ENCODE results near the gene KDM4C.

KDM4C gene

GRCh38 chr9:7144265-7145046 is 386.7 kb downstream of the KDM4C start:
- Histone ChIP-seq H3K27ac (no peak overlapping the region), H3K4me3 (no peak overlapping the region)
- DNase-seq (ENCODE audit: low read depth, low spot score): no peak

GRCh38 chr9:7145361-7146069 is 387.7 kb downstream of the KDM4C start:
- Histone ChIP-seq H3K9me3 (ENCODE audit: low read depth, low read length) (no peaks in the 10 kb centered on the region), H3K9ac (ENCODE audit: insufficient read length) (no peak overlapping the region), H3K27ac (no peak overlapping the region), H3K4me3 (no peak overlapping the region), H3K36me3 (ENCODE audit: insufficient read depth, low read length) (no peaks in the 10 kb centered on the region)
- no peak for TF ChIP-seq FOXP2 (optimal IDR thresholded peaks at IDR 0.05; ENCODE audit: control extremely low read depth, extremely low read length, insufficient read depth)
- TF ChIP-seq EZH2 (IDR thresholded peaks at IDR 0.05): no peak
- no peak for TF ChIP-seq POLR2AphosphoS5 (IDR thresholded peaks at IDR 0.05; ENCODE audit: borderline replicate concordance, low read depth, low read length)
- no peak for DNase-seq (ENCODE audit: low read depth, low spot score)

More at GRCh38 chr9:7144265-7145046, 386.7 kb downstream of the KDM4C start:
- Histone ChIP-seq H3K9ac (ENCODE audit: insufficient read length) (no peak overlapping the region), H3K9me3 (ENCODE audit: low read depth, low read length) (no peaks in the 10 kb centered on the region), H3K36me3 (ENCODE audit: insufficient read depth, low read length) (no peaks in the 10 kb centered on the region)
- TF ChIP-seq POLR2AphosphoS5 (IDR thresholded peaks at IDR 0.05; ENCODE audit: borderline replicate concordance, low read depth, low read length) (no peak), EZH2 (IDR thresholded peaks at IDR 0.05) (no peak), FOXP2 (optimal IDR thresholded peaks at IDR 0.05; ENCODE audit: control extremely low read depth, extremely low read length, insufficient read depth) (no peak)

- Histone ChIP-seq H3K4me3 (no peak overlapping the region), H3K36me3 (ENCODE audit: insufficient read depth, low read length) (no peaks in the 10 kb centered on the region), H3K27ac (no peak overlapping the region), H3K9me3 (ENCODE audit: low read depth, low read length) (no peaks in the 10 kb centered on the region), H3K9ac (ENCODE audit: insufficient read length) (no peak overlapping the region)
- DNase-seq (ENCODE audit: low read depth, low spot score): no peak
- TF ChIP-seq EZH2 (IDR thresholded peaks at IDR 0.05) (no peak), POLR2AphosphoS5 (IDR thresholded peaks at IDR 0.05; ENCODE audit: borderline replicate concordance, low read depth, low read length) (no peak), FOXP2 (optimal IDR thresholded peaks at IDR 0.05; ENCODE audit: control extremely low read depth, extremely low read length, insufficient read depth) (no peak)
Measured at GRCh38 chr9:7146582-7146981, 388.8 kb downstream of the KDM4C start.

GRCh38 chr9:7147121-7148090 is 389.6 kb downstream of the KDM4C start:
- Histone ChIP-seq H3K27ac (no peak overlapping the region), H3K9ac (ENCODE audit: insufficient read length) (no peak overlapping the region), H3K36me3 (ENCODE audit: insufficient read depth, low read length) (no peaks in the 10 kb centered on the region), H3K9me3 (ENCODE audit: low read depth, low read length) (no peaks in the 10 kb centered on the region), H3K4me3 (no peak overlapping the region)
- TF ChIP-seq EZH2 (IDR thresholded peaks at IDR 0.05): no peak
- no peak for TF ChIP-seq POLR2AphosphoS5 (IDR thresholded peaks at IDR 0.05; ENCODE audit: borderline replicate concordance, low read depth, low read length)
- no peak for TF ChIP-seq FOXP2 (optimal IDR thresholded peaks at IDR 0.05; ENCODE audit: control extremely low read depth, extremely low read length, insufficient read depth)
- DNase-seq (ENCODE audit: low read depth, low spot score): no peak

- no peaks in the 10 kb centered on the region for H3K9me3 ChIP-seq (ENCODE audit: low read depth, low read length)
- H3K27ac ChIP-seq: no peak overlapping the region
- H3K36me3 ChIP-seq (ENCODE audit: insufficient read depth, low read length): no peaks in the 10 kb centered on the region
- no peak for DNase-seq (ENCODE audit: low read depth, low spot score)
- no peak overlapping the region for H3K4me3 ChIP-seq
- H3K9ac ChIP-seq (ENCODE audit: insufficient read length): no peak overlapping the region
- TF ChIP-seq FOXP2 (optimal IDR thresholded peaks at IDR 0.05; ENCODE audit: control extremely low read depth, extremely low read length, insufficient read depth) (no peak), EZH2 (IDR thresholded peaks at IDR 0.05) (no peak), POLR2AphosphoS5 (IDR thresholded peaks at IDR 0.05; ENCODE audit: borderline replicate concordance, low read depth, low read length) (no peak)
Measured at GRCh38 chr9:7148243-7148765, 390.5 kb downstream of the KDM4C start.

- no peak overlapping the region for H3K4me3 ChIP-seq
- no peaks in the 10 kb centered on the region for H3K9me3 ChIP-seq (ENCODE audit: low read depth, low read length)
- no peak overlapping the region for H3K27ac ChIP-seq
- no peaks in the 10 kb centered on the region for H3K36me3 ChIP-seq (ENCODE audit: insufficient read depth, low read length)
- TF ChIP-seq FOXP2 (optimal IDR thresholded peaks at IDR 0.05; ENCODE audit: control extremely low read depth, extremely low read length, insufficient read depth): no peak
- no peak for TF ChIP-seq POLR2AphosphoS5 (IDR thresholded peaks at IDR 0.05; ENCODE audit: borderline replicate concordance, low read depth, low read length)
- TF ChIP-seq EZH2 (IDR thresholded peaks at IDR 0.05): no peak
- H3K9ac ChIP-seq (ENCODE audit: insufficient read length): no peak overlapping the region
- no peak for DNase-seq (ENCODE audit: low read depth, low spot score)
Measured at GRCh38 chr9:7149258-7149657, 391.5 kb downstream of the KDM4C start.

- Histone ChIP-seq H3K9me3 (ENCODE audit: low read depth, low read length) (no peaks in the 10 kb centered on the region), H3K9ac (ENCODE audit: insufficient read length) (no peak overlapping the region), H3K36me3 (ENCODE audit: insufficient read depth, low read length) (no peaks in the 10 kb centered on the region), H3K27ac (no peak overlapping the region), H3K4me3 (no peak overlapping the region)
- no peak for TF ChIP-seq FOXP2 (optimal IDR thresholded peaks at IDR 0.05; ENCODE audit: control extremely low read depth, extremely low read length, insufficient read depth)
- no peak for TF ChIP-seq POLR2AphosphoS5 (IDR thresholded peaks at IDR 0.05; ENCODE audit: borderline replicate concordance, low read depth, low read length)
- TF ChIP-seq EZH2 (IDR thresholded peaks at IDR 0.05): no peak
- no peak for DNase-seq (ENCODE audit: low read depth, low spot score)
Measured at GRCh38 chr9:7150153-7150890, 392.5 kb downstream of the KDM4C start.

Data from SK-N-MC (cell line).